ENCODE results near the gene RPL13A. TPM values are rescaled to one million over a fixed set of nuclear protein-coding genes. Genes with fewer than 3 reads are reported as not detected.

RPL13A gene
- total RNA-seq, 4 donors from 2014 or later = 2,421 to 3,217 (median 2,855) TPM

DNA sequence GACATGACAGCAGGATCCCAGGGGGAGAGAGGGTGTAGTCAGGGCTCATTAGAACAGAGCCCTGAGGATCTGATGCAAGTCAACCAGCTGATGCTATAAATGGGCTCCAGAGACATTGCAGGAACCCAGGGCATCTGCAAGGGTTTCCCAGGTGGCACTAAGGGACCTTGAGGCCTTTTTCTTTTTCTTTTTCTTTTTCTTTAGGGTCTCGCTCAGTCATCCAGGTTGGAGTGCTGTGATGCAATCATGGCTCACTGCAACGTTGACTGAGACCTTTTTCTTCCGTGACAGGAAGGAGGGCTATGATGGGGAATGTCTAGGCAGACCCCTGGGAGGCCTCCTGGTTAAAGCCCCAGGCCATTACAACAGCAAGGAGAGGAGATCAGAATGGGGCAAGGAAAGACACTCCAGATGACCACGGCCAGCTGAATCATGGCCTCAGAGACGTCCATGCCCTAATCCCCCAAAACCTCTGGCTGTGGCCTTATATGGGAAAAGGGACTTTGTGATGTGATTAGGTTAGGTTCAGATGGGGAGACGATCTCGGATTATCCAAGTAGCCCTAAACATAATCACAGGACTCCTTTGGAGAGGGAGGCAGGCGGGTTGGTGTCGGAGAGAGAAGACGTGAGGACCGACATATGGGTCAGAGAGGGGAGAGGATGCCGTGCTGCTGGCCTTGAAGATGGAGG lies 20.5 kb downstream of the RPL13A start:
- TF ChIP-seq, protein P1, sequence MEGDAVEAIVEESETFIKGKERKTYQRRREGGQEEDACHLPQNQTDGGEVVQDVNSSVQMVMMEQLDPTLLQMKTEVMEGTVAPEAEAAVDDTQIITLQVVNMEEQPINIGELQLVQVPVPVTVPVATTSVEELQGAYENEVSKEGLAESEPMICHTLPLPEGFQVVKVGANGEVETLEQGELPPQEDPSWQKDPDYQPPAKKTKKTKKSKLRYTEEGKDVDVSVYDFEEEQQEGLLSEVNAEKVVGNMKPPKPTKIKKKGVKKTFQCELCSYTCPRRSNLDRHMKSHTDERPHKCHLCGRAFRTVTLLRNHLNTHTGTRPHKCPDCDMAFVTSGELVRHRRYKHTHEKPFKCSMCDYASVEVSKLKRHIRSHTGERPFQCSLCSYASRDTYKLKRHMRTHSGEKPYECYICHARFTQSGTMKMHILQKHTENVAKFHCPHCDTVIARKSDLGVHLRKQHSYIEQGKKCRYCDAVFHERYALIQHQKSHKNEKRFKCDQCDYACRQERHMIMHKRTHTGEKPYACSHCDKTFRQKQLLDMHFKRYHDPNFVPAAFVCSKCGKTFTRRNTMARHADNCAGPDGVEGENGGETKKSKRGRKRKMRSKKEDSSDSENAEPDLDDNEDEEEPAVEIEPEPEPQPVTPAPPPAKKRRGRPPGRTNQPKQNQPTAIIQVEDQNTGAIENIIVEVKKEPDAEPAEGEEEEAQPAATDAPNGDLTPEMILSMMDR (IDR thresholded peaks at IDR 0.05; ENCODE audit: low read depth) = no peak

DNA sequence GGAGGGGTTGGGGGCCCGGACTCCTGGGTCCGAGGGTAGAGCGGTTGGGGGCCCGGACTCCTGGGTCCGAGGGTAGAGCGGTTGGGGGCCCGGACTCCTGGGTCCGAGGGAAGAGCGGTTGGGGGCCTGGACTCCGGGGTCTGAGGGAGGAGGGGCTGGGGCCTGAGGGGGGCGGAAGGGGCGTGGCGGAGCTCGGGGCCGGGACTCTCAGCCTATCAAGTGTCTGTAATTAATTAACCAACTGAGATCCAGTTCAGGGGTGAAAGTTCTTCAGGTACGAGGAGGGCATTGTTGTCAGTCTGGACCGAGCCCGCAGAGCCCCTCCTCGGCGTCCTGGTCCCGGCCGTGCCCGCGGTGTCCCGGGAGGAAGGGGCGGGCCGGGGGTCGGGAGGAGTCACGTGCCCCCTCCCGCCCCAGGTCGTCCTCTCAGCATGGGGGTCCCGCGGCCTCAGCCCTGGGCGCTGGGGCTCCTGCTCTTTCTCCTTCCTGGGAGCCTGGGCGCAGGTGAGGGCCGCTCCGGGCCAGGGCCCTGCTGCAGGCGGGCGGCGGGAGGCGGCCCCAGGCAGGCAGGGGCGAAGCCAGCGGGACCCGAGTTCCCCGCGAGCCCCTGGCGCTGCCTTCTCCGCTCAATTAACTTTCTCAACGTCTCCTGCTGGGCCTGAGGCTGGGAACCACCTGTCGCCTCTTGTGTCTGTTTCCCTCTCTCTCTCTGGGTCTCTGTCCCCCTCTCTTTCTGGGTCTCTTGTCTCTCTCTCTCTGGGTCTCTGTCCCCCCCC lies 25.8 kb downstream of the RPL13A start:
- TF ChIP-seq, protein P1 (IDR thresholded peaks at IDR 0.05; ENCODE audit: low read depth) = no peak

DNA sequence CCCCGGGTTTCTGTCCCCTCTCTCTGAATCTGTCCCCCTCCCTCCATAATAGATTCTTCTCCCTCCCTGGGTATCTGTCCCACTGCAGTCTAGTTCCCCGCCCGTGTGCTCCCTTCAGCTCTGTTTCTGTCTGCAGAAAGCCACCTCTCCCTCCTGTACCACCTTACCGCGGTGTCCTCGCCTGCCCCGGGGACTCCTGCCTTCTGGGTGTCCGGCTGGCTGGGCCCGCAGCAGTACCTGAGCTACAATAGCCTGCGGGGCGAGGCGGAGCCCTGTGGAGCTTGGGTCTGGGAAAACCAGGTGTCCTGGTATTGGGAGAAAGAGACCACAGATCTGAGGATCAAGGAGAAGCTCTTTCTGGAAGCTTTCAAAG lies 26.3 kb downstream of the RPL13A start:
- TF ChIP-seq, protein P1 (IDR thresholded peaks at IDR 0.05; ENCODE audit: low read depth) = no peak

DNA sequence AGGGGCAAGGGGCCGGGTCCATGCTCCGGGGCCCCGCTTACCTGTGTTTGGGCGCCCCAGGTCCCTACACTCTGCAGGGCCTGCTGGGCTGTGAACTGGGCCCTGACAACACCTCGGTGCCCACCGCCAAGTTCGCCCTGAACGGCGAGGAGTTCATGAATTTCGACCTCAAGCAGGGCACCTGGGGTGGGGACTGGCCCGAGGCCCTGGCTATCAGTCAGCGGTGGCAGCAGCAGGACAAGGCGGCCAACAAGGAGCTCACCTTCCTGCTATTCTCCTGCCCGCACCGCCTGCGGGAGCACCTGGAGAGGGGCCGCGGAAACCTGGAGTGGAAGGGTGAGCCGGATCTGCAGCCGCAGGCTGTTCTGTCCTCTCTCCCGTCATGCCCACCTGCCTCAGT lies 26.7 kb downstream of the RPL13A start:
- TF ChIP-seq, protein P1 (IDR thresholded peaks at IDR 0.05; ENCODE audit: low read depth) = no peak

DNA sequence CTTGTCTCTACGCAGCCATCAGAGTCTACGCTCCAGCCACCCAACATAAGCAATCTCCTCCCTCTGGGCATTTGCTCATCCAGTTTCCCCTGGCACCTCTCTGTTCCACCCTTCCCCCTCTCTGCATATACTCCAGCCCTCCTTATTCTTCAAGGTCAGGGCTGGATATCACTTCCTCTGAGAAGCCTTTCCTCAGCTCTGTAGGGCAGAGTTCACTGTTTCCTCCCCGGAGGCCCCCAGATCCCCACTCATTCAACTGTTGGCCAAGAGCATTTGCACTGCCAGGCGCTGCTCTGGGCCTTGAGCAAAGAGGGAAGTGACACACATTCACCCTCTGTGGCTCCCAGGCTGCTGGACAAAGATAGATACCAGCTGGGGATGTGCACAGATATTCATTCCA lies 28.4 kb downstream of the RPL13A start:
- TF ChIP-seq, protein P1 (IDR thresholded peaks at IDR 0.05; ENCODE audit: low read depth) = no peak

DNA sequence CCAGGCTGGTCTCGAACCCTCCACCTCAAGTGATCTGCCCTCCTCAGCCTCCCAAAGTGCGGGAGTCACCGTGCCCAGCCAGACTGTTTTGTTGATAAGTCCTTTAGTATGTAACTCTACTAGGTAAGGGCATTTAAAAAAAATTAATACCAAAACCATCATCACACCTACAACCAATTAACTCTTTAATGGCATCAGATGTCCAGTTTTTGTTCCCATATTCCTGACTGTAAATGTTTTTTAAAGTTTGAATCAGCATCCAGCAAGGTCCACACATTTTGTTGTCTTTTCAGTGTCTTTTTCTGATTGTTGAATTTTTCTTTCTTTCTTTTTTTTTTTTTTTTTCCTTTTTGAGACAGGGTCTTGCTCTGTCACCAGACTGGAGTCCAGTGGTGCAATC lies 30.6 kb downstream of the RPL13A start:
- TF ChIP-seq, protein P1 (IDR thresholded peaks at IDR 0.05; ENCODE audit: low read depth) = no peak

DNA sequence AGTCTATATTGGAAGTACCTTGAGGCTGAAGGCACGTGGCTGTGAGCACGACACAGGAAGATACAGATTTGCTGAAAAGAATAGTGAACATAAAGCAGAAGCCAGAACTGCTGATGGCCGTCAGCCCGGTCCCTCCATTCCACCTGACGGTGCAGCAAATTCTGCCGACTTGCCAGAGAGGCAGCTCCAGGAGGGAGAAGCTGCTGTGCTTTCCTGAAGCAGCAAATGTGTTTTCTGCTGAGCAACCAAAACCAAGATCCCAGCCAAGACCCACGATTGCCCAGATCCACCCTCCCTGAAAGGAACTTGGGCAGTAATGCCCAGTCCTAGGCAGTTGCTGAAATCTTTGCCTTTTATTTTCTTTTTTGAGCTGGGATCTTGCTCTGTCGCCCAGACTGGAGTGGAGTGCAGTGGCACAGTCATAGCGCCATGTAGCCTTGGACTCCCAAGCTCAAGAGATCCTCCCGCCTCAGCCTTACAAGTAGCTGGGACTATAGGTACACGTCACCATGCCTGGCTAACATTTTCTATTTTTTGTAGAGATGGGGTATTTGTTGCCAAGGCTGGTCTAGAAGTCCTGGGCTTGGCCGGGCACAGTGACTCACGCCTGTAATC lies 33.4 kb downstream of the RPL13A start:
- TF ChIP-seq, protein P1 (IDR thresholded peaks at IDR 0.05; ENCODE audit: low read depth) = no peak

Data from subcutaneous adipose tissue (tissue), 4 donors.